Midbrain (tissue), 1 donor: ENCODE results near the gene CXCL14.

Experiments used
- DNase-seq: peaks from one replicate; lab custom pipeline; 2025; lab: John Stamatoyannopoulos, UW

The CXCL14 gene

GRCh38 chr5:135567661-135568060, 11.1 kb downstream of the CXCL14 start:
- no peak for DNase-seq

- no peak for DNase-seq
These were observed 12.1 kb downstream of the CXCL14 start for GRCh38 chr5:135566422-135567400.

- peak; percentile 67 for DNase-seq
These were observed 12.9 kb downstream of the CXCL14 start for GRCh38 chr5:135565725-135566421.

GRCh38 chr5:135565266-135565665, 13.5 kb downstream of the CXCL14 start:
- DNase-seq: no peak

DNA sequence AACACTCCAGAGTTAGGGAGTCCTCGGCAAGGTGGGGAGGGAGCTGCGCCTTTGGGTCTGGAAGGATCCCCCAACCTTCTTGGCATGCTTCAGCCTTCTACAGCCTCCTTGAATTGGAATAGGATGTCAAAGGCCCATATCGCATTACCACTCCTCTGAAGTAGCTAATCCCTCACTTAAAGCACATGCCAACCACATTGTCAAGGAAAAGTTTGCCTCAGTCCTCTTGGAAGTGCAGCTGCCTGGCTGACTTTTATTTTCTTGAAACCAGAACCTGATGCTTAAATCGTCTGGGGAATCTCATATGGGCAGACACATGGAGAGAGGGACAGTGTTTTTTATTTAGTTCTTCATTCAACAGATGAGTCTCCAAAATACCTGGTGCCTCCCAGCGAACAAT, 14.5 kb downstream of the CXCL14 start:
- no peak for DNase-seq

- DNase-seq: no peak
These were observed 17.5 kb downstream of the CXCL14 start for GRCh38 chr5:135561266-135561665.

DNA sequence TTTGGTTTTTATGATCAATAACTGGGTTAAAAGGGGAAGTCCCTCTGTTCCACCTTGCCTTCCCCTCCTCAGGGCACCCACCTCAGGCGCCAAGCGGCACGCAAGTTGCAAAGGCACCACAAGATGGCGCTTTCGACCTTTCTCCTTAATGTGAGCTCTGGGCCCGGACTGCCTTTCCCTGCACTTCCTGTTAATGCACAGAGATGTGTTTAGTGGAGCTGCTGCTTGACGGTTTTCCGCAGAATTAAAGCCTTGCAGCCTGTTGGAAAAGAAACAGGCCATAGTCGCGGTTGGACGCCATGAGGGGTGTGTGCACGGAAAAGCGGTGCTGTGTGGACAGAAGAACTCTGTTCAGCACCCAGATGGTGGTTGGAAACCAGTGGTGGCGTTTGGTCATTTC, 17.9 kb downstream of the CXCL14 start:
- DNase-seq: peak; percentile 90

DNA sequence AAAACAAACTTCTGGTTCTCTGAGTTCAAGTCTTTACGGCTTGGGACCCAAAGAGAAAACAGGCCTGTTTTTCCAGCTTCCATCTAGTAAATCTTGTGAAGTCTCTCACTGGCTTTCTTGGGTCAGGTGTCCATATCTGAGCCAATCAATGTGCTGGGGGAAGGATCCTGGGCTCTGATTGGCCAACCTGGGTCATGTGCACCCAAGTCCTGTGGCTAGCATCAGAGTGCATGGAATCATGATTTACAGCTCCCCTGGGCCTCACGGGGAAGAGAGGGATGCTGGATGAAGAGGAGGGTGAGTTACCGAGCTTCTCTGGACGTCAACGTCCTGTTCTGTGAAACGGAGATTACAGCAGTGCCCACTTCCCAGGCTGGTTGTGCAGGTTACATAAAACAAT, 19.4 kb downstream of the CXCL14 start:
- DNase-seq: no peak

- DNase-seq: peak; percentile 79
These were observed 21.5 kb downstream of the CXCL14 start for GRCh38 chr5:135557076-135557838.

DNA sequence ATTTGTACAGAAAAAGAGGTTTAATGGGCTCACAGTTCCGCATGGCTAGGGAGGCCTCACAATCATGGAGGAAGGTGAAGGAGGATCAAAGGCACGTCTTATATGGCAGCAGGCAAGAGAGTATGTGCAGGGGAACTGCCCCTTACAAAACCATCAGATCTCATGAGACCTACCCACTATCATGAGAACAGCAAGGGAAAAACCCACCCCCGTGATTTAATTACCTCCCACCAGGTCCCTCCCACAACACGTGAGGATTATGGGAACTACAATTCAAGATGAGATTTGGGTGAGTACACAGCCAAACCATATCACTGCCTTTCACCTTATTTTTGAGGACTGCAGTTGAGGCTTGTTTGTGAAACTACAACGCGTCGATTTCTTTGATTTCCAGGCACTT, 22.2 kb downstream of the CXCL14 start:
- no peak for DNase-seq

DNA sequence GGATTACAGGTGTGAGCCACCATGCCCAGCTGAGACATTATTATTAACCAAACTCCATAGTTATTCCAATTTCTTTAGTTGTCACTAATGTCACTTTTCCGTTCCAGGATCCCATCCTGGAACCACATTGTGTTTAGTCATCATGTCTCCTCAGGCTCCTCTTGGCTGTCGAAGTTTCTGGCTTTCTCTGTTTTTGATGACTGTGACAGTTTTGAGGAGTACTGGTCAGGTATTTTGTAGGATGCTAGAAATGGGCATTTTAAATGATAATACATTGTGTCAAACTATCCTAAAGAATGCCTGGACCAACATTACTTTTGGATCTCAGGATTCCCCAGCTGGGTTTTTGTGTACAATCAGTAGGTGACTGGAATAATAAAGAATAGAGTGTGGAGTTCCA, 23.3 kb downstream of the CXCL14 start:
- no peak for DNase-seq

- peak; percentile 10 for DNase-seq
These were observed 24.9 kb downstream of the CXCL14 start for GRCh38 chr5:135553688-135554462.

- DNase-seq: peak; percentile 73
These were observed 27.0 kb downstream of the CXCL14 start for GRCh38 chr5:135551593-135552447.

DNA sequence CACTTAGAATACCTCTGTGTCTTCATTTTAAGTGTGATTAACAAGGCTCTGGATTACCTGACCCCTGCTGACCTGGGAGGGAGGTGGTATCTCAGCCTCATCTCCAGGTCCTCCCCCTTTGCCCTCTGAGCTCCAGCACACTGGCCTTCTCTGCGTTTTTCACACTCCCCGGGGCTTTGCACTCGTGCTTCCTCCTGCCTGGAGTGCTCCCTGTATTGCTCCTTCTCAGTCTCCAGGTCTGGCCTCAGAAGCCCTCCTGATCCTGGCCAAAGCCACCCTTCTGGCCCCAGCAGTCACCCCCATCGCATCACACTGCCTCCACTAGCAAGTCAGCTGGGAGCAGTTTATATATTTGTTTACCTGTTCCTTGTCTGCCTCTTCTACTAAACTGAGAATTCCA, 29.4 kb downstream of the CXCL14 start:
- DNase-seq: no peak

- no peak for DNase-seq
These were observed 31.1 kb downstream of the CXCL14 start for GRCh38 chr5:135547590-135548254.

GRCh38 chr5:135546912-135547311, 31.9 kb downstream of the CXCL14 start:
- DNase-seq: no peak

DNA sequence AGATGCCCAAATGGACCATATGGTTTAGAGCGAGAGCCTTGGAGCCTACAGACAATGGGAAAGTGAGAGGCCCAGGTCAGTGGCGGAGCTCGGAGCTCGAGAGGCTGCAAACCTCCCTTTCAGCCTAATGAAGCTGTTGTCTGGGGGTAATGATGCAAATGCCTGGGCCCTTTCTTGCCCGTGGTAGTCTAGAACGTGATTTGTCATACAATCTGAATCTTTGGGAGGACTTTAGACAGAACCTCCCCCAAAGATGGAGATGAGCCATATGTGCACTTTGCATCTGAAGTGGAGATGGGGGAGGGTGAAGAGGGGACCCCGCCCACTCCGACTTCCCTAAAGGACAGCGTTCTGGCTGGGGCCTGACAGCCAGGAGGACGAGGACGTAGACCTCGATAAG, 32.7 kb downstream of the CXCL14 start:
- no peak for DNase-seq

- DNase-seq: no peak
These were observed 33.7 kb downstream of the CXCL14 start for GRCh38 chr5:135545099-135545498.

- no peak for DNase-seq
These were observed 35.1 kb downstream of the CXCL14 start for GRCh38 chr5:135543485-135544304.
